Chondrocyte (in vitro differentiated cells): ENCODE data around the gene HOXC6. TPM values are rescaled to one million over a fixed set of nuclear protein-coding genes. Genes with fewer than 3 reads are reported as not detected.

Experiments
- microRNA-seq: library from miRNA; unstranded; fragments of <30 nt; microRNA quantifications from one replicate; pipeline ENCODE4 v1.2.0, GENCODE V29; 2020; ENCODE audit warnings: borderline number of aligned reads
- total RNA-seq: library from RNA; stranded (reverse); gene quantifications from 3 replicates; pipeline ENCODE4 v1.2.1, GENCODE V29; 2021

Gene HOXC6
- total RNA-seq, 1 donor from 2014 or later = not detected

Small RNAs within 50 kb of the gene (microRNA-seq; reads per million reads assigned to microRNA genes)
- gene MIR196A2 = 2.8 reads per million
- gene MIR615 = 6.1 reads per million, percentile 7 among the genes with 10 or more reads in this experiment

Other genes starting within 250 kb of the HOXC6 start
- not detected in 3 replicates for gene HOXC13, start 89.6 kb upstream of the HOXC6 start, total RNA-seq
- gene HOXC12, start 73.5 kb upstream of the HOXC6 start, total RNA-seq = not detected in 3 replicates
- gene HOXC11, start 55.3 kb upstream of the HOXC6 start, total RNA-seq = not detected in 3 replicates
- gene HOTAIR, start 53.5 kb upstream of the HOXC6 start, total RNA-seq = not detected in 3 replicates
- gene HOXC10, start 43.3 kb upstream of the HOXC6 start, total RNA-seq = not detected in 3 replicates
- gene HOXC9, start 28.3 kb upstream of the HOXC6 start, total RNA-seq = not detected in 3 replicates
- gene HOXC8, start 19.5 kb upstream of the HOXC6 start, total RNA-seq = not detected in 3 replicates
- not detected in 3 replicates for gene HOXC5, start 4.6 kb downstream of the HOXC6 start, total RNA-seq
- not detected in 3 replicates for gene HOXC4, start 25.4 kb downstream of the HOXC6 start, total RNA-seq
- gene SMUG1, start 160.5 kb downstream of the HOXC6 start, total RNA-seq = 21.1 to 28.7 TPM (median 23.6 TPM) in 3 replicates